Sigmoid colon (tissue), 4 donors: ENCODE measurements around the gene SUN2.

ENCODE experiments used
- EP300 ChIP-seq, 4 donors: sonication (generic); formaldehyde crosslinking; IDR thresholded peaks; one replicate each; pipeline ENCODE4 v1.6.1; 2017; ENCODE audit warnings: antibody characterized with exemption in 4 of 4
- POLR2A ChIP-seq, 2 donors: fragments of 450-650 bp; IDR thresholded peaks; one replicate each; pipeline ENCODE4 v1.6.1; 2016; ENCODE audit warnings: antibody characterized with exemption in 2 of 2, mild to moderate bottlenecking in 2 of 2, moderate library complexity in 2 of 2
- POLR2AphosphoS5 ChIP-seq, 4 donors: sonication (generic); formaldehyde crosslinking; IDR thresholded peaks; one replicate each; pipeline ENCODE4 v1.6.1; 2017; ENCODE audit warnings: antibody characterized with exemption in 4 of 4
- TF ChIP-seq, protein P1 (sequence below), 4 experiments: fragments of 450-650 bp in 3 of 4; fragments of 200-600 bp in 1 of 4; IDR thresholded peaks; one replicate each; pipeline ENCODE4 v1.5.1; 2016 to 2019; ENCODE audit warnings: antibody characterized with exemption in 4 of 4, mild to moderate bottlenecking in 3 of 4, moderate library complexity in 2 of 4

DNA sequence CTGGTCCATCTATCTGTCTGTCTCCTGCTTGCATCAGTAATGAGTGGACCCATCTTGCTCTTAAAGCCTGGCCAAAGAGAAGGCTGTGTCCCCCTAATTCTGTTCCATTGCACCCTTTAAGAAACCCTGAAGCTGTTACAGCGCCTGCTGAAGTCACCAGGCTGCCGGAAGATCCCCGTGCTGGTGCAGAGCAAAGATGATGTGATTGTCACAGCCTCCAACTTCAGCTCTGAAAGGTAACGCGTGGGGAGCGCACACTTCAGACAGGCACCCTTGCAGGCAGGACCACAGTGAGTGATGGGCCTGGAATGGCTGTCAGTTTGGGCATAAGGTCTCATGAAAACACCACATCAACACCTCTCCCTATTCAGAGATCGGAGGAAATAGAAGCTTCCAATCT is 31.6 kb downstream of the SUN2 start:
- TF ChIP-seq POLR2AphosphoS5 (IDR thresholded peaks at IDR 0.05) (no peak), EP300 (IDR thresholded peaks at IDR 0.05) (no peak), POLR2A (IDR thresholded peaks at IDR 0.05) (no peak)
- TF ChIP-seq, protein P1, sequence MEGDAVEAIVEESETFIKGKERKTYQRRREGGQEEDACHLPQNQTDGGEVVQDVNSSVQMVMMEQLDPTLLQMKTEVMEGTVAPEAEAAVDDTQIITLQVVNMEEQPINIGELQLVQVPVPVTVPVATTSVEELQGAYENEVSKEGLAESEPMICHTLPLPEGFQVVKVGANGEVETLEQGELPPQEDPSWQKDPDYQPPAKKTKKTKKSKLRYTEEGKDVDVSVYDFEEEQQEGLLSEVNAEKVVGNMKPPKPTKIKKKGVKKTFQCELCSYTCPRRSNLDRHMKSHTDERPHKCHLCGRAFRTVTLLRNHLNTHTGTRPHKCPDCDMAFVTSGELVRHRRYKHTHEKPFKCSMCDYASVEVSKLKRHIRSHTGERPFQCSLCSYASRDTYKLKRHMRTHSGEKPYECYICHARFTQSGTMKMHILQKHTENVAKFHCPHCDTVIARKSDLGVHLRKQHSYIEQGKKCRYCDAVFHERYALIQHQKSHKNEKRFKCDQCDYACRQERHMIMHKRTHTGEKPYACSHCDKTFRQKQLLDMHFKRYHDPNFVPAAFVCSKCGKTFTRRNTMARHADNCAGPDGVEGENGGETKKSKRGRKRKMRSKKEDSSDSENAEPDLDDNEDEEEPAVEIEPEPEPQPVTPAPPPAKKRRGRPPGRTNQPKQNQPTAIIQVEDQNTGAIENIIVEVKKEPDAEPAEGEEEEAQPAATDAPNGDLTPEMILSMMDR (IDR thresholded peaks at IDR 0.05), result no peak
